OCI-LY1 (cell line): Measurements from ENCODE around the gene CYBB.

Source experiments
- H2AFZ ChIP-seq: fragments of 200-600 bp; sonication (generic), shearing (Covaris generic); 2 replicates; pipeline ENCODE4 v1.6.0; 2014; ENCODE audit warnings: antibody characterized with exemption, mild to moderate bottlenecking, low read length
- H3F3A ChIP-seq: fragments of 200-600 bp; sonication (generic), shearing (Covaris generic); 2 replicates; pipeline ENCODE4 v1.6.0; 2014; ENCODE audit warnings: mild to moderate bottlenecking, antibody characterized with exemption, low read length, moderate library complexity; ENCODE audit not compliant: insufficient read depth
- H3K27ac ChIP-seq: fragments of 200-600 bp; sonication (generic); 2 replicates; pipeline ENCODE4 v1.5.1; 2014; ENCODE audit warnings: low read length, mixed run types, mild to moderate bottlenecking, low read depth; ENCODE audit not compliant: poor library complexity, severe bottlenecking
- H3K27me3 ChIP-seq: fragments of 200-600 bp; sonication (generic); 2 replicates; pipeline ENCODE4 v1.6.0; 2014; ENCODE audit warnings: antibody characterized with exemption, mild to moderate bottlenecking, low read length, moderate library complexity; ENCODE audit not compliant: insufficient read depth
- H3K36me3 ChIP-seq: fragments of 200-600 bp; sonication (generic); 2 replicates; pipeline ENCODE4 v1.6.1; 2014; ENCODE audit warnings: mild to moderate bottlenecking, antibody characterized with exemption, low read length, moderate library complexity, mixed read lengths; ENCODE audit not compliant: insufficient read depth
- H3K4me1 ChIP-seq: fragments of 200-600 bp; sonication (generic); 2 replicates; pipeline ENCODE4 v1.5.1; 2014; ENCODE audit warnings: mild to moderate bottlenecking, low read length, moderate library complexity; ENCODE audit not compliant: insufficient read depth, severe bottlenecking
- H3K4me2 ChIP-seq: fragments of 200-600 bp; sonication (generic), shearing (Covaris generic); 2 replicates; pipeline ENCODE4 v1.6.1; 2014; ENCODE audit warnings: low read length
- H3K4me3 ChIP-seq: fragments of 200-600 bp; sonication (generic); 2 replicates; pipeline ENCODE4 v1.5.1; 2014; ENCODE audit warnings: low read length, low read depth, mild to moderate bottlenecking, mixed read lengths; ENCODE audit not compliant: poor library complexity, severe bottlenecking
- H3K79me2 ChIP-seq: fragments of 200-600 bp; shearing (Covaris generic); 2 replicates; pipeline ENCODE4 v1.6.1; 2016; ENCODE audit warnings: mixed run types, low read length, mixed read lengths; ENCODE audit not compliant: insufficient read depth
- H3K9ac ChIP-seq: fragments of 200-600 bp; sonication (generic), shearing (Covaris generic); 2 replicates; pipeline ENCODE4 v1.6.1; 2014; ENCODE audit warnings: mild to moderate bottlenecking, low read length, mixed read lengths
- H3K9me2 ChIP-seq: fragments of 200-600 bp; sonication (generic), shearing (Covaris generic); 2 replicates; pipeline ENCODE4 v1.6.1; 2014; ENCODE audit warnings: low read depth, mild to moderate bottlenecking, low read length, mixed read lengths
- H3K9me3 ChIP-seq: fragments of 200-600 bp; shearing (Covaris generic); 2 replicates; pipeline ENCODE4 v1.6.1; 2014; ENCODE audit warnings: low read length, mixed read lengths
- H4K20me1 ChIP-seq: fragments of 200-600 bp; sonication (generic), shearing (Covaris generic); 2 replicates; pipeline ENCODE4 v1.6.0; 2016; ENCODE audit warnings: mild to moderate bottlenecking, low read length; ENCODE audit not compliant: insufficient read depth
- CTCF ChIP-seq: fragments of 200-600 bp; sonication (generic), shearing (Covaris generic); IDR thresholded peaks from 2 replicates; pipeline ENCODE4 v1.5.1; 2017; ENCODE audit warnings: mild to moderate bottlenecking, antibody characterized with exemption, low read length, moderate library complexity, mixed read lengths
- EZH2 ChIP-seq: fragments of 200-600 bp; sonication (generic), shearing (Covaris generic); IDR thresholded peaks from 2 replicates; pipeline ENCODE4 v1.8.0; 2017; ENCODE audit warnings: borderline replicate concordance, mixed run types, mild to moderate bottlenecking, antibody characterized with exemption, low read length, moderate library complexity, mixed read lengths

Gene CYBB

GRCh38 chrX:37854748-37855147 lies 74.9 kb downstream of the CYBB start:
- H3K79me2 ChIP-seq: no peaks in the 10 kb centered on the region
- H3K9me3 ChIP-seq: no peaks in the 10 kb centered on the region
- no peaks in the 10 kb centered on the region for H3K36me3 ChIP-seq
- TF ChIP-seq EZH2: no peak
- TF ChIP-seq CTCF: no peak
- no peaks in the 10 kb centered on the region for H4K20me1 ChIP-seq
- no peak overlapping the region for H3K4me3 ChIP-seq
- H3K27ac ChIP-seq: no peak overlapping the region
- no peaks in the 10 kb centered on the region for H3K4me1 ChIP-seq
- no peaks in the 10 kb centered on the region for H3K27me3 ChIP-seq
- H3K4me2 ChIP-seq: no peak overlapping the region
- H3F3A ChIP-seq: no peaks in the 10 kb centered on the region
- H3K9ac ChIP-seq: no peak overlapping the region
- no peak overlapping the region for H2AFZ ChIP-seq
- H3K9me2 ChIP-seq: no peaks in the 10 kb centered on the region

GRCh38 chrX:37860721-37861120 lies 80.9 kb downstream of the CYBB start:
- no peak overlapping the region for H3K4me3 ChIP-seq
- no peaks in the 10 kb centered on the region for H3K4me1 ChIP-seq
- H3K27ac ChIP-seq: no peak overlapping the region

GRCh38 chrX:37862851-37863250 lies 83.0 kb downstream of the CYBB start:
- Histone ChIP-seq H3K4me2 (no peak overlapping the region), H3K9me3 (no peaks in the 10 kb centered on the region), H3K9me2 (no peaks in the 10 kb centered on the region), H3K79me2 (no peaks in the 10 kb centered on the region), H2AFZ (no peak overlapping the region), H3K9ac (no peak overlapping the region), H3K27me3 (no peaks in the 10 kb centered on the region), H4K20me1 (no peaks in the 10 kb centered on the region), H3K36me3 (no peaks in the 10 kb centered on the region), H3F3A (no peaks in the 10 kb centered on the region), H3K4me1 (no peaks in the 10 kb centered on the region), H3K4me3 (no peak overlapping the region), H3K27ac (no peak overlapping the region)
- no peak for TF ChIP-seq CTCF
- TF ChIP-seq EZH2: no peak

More at GRCh38 chrX:37860721-37861120, 80.9 kb downstream of the CYBB start:
- Histone ChIP-seq H3K79me2 (no peaks in the 10 kb centered on the region), H4K20me1 (no peaks in the 10 kb centered on the region), H3F3A (no peaks in the 10 kb centered on the region), H3K27me3 (no peaks in the 10 kb centered on the region), H2AFZ (no peak overlapping the region), H3K9me3 (no peaks in the 10 kb centered on the region), H3K9me2 (no peaks in the 10 kb centered on the region), H3K36me3 (no peaks in the 10 kb centered on the region), H3K4me2 (no peak overlapping the region), H3K9ac (no peak overlapping the region)
- TF ChIP-seq CTCF: no peak
- no peak for TF ChIP-seq EZH2
